ENCODE results near the gene ZNF124.
"Not testable (repeated sequence)": the region's sequence is repeated elsewhere in the genome, so short reads cannot be mapped to it uniquely, and the experiment has no call there.

The ZNF124 gene

GRCh38 chr1:247171443-247171842, 377 bp downstream of the ZNF124 start:
- not testable (repeated sequence) for DNase-seq

GRCh38 chr1:247165674-247166073, 6.1 kb downstream of the ZNF124 start:
- no peak for DNase-seq

GRCh38 chr1:247164694-247165093, 7.1 kb downstream of the ZNF124 start:
- DNase-seq = no peak

DNA sequence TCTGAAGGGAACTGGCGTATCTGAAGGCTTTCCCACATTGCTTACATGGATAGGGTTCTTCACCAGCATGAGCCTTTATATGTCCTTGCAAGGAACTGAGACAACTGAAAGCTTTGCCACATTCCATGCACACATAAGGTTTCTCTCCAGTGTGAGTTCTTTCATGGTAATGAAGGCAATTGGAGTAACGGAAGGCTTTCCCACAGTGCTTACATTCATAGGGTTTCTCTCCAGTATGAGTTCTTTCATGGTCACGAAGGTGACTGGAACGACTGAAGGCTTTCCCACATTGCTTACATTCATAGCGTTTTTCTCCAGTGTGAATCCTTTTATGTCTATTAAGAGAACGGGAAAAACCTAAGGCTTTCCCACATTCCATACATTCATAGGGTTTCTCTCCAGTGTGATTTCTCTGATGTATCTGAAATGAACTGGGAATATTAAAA, 15.0 kb downstream of the ZNF124 start:
- peak; percentile 28 for DNase-seq

DNA sequence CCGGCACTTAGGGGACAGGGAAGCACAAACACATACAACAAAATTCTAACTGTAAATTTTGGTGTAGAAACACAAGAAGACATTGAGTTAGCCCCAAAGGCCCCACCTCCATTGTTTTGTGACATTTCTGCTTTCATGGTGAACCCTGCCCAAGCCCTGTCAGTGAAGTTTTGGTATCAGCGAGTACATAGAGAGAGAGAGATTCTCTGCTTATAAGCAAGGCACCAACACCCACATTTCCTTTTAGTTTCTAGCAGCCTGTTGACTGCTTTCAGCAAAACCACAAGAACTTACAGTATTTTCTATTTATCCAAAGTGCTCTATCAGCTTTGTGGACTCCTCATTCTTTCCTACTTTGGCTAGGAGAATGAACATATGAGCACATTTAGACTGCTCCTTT, 24.0 kb downstream of the ZNF124 start:
- no peak for DNase-seq

DNA sequence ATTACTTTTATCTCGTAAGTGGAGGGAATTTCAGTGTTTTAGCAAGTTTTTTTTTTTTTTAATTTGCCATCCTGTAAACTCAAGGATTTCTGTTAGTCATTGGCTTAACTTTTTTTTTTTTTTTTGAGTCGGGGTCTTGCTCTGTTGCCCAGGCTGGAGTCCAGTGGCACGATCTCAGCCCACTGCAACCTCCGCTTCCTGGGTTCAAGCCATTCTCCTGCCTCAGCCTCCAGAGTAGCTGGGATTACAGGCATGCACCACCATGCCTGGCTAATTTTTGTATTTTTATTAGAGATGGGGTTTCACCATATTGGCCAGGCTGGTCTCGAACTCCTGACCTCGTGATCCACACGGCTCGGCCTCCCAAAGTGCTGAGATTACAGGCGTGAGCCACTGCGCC, 24.7 kb downstream of the ZNF124 start:
- not testable (repeated sequence) for DNase-seq

DNA sequence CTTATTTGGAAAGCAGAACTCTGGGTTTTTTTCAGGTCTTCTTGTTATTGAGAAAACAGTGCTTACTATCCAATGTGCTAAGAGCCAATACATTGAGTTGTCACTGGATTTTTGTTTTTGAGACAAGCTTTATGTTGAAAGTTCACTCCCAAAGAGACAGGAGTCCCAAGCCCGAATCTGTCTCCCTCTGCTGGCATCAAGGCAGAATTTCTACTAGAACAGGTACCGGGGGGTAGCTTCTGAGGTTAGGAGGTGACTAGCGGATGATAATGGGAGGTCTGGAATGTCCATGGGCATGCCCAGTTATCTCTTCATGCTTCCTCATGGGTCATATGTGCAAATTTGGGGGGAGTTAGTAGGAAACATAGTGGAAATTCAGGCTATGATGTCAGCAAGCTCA, 25.1 kb downstream of the ZNF124 start:
- no peak for DNase-seq

DNA sequence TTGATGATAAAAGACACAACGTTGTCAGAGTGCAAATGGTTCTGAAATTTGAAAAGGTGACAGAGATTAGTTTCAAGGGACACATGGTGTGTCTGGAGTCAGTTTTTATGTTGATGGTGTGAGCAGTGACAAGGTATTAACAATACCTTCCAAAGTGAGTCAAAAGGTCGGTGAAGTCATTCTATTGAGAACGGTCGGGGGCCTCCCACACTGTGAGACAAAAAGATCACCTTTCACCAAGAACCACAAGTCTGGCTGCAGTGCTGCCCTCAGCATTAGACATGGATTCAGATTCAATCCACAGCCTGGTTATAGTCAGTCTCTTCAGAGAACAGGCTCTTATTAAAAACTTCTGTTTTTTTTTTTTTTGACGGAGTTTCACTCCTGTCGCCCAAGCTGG, 26.5 kb downstream of the ZNF124 start:
- no peak for DNase-seq

DNA sequence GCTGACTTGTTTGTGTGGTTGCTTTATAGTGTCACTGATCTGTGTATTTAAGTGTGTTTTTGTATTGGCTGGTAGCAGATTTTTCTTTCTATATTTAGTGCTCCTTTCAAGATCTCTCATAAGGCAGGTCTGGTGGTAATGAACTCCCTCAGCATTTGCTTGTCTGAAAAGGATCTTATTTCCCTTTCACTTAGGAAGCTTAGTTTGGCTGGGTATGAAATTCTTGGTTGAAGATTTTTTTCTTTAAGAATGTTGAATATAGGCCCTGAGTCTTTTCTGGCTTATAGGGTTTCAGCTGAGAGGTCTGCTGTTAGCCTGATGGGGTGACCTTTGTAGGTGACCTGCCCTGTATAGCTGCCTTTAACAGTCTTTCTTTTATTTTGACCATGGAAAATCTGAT, 32.3 kb downstream of the ZNF124 start:
- DNase-seq = not testable (repeated sequence)

GRCh38 chr1:247131236-247131635, 40.6 kb downstream of the ZNF124 start:
- DNase-seq = no peak

DNA sequence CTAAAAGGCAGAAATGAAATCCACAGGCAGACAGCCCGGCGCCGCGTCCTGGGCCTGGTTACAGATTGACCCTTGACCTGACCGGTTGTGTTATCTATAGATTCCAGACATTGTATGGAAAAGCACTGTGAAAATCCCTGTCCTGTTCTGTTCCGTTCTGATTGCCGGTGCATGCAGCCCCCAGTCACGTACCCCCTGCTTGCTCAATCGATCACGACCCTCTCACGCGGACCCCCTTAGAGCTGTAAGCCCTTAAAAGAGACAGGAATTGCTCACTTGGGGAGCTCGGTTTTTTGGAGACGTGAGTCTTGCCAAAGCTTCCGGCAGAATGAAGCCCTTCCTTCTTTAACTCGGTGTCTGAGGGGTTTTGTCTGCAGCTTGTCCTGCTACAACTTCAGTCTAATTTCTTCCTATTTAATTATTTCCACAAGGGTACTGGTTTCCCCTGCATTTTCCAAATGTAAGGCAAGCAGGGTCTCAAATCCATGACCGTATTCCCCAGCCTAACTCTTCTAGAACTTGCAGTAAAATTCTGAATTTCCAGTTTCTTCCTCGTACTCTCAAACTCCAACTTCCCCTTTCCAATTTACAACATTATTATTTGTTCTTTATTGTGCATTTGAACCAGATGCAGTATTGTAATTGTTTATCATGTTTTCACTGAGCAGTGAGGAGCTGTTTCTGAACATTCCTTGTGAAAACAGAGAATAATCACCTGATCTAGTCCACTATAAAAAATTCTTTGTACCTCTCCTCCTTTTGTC, 44.1 kb downstream of the ZNF124 start:
- DNase-seq = peak; percentile 53

- not testable (repeated sequence) for DNase-seq
Observed at GRCh38 chr1:247126601-247127000, 45.2 kb downstream of the ZNF124 start.

DNA sequence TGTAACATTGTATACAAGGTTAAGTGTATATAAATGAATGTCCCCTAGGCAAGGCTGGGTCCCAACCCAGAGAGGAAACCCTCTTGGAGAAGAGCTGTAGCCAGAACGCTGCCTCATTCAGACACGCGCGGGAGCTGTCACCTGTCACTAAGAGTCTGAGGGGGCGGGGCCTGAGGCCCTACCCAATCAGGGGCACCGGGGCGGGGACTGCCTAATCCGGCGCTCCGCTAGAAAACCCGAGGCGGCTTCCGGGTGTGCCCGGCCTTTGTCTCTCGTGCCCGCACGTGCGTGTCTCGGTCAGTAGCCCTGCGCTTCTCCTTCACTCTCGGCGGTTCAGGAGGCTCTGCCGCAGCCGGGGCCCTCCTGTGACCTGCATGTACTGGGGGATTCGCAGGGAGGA, 45.7 kb downstream of the ZNF124 start:
- not testable (repeated sequence) for DNase-seq

DNA sequence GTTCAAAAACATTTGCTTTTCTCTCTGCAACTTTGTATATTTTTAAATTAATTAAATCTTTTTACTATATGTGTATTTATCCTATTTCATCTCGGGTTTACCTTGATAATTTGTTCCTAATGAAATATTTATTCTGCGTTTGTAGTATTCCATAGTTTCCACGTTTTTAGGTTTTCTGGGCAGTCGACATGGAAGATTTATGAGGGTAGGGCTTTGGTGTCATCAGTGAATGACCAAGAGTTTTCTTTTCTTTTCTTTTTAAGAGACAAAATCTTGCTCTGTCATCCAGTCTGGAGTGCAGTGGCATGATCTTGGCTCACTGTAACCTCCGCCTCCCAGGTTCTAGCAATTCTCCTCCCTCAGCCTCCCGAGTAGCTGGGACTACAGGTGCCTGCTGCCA, 50.4 kb downstream of the ZNF124 start:
- no peak for DNase-seq

- DNase-seq = not testable (repeated sequence)
Observed at GRCh38 chr1:247120408-247120668, 51.5 kb downstream of the ZNF124 start.

DNA sequence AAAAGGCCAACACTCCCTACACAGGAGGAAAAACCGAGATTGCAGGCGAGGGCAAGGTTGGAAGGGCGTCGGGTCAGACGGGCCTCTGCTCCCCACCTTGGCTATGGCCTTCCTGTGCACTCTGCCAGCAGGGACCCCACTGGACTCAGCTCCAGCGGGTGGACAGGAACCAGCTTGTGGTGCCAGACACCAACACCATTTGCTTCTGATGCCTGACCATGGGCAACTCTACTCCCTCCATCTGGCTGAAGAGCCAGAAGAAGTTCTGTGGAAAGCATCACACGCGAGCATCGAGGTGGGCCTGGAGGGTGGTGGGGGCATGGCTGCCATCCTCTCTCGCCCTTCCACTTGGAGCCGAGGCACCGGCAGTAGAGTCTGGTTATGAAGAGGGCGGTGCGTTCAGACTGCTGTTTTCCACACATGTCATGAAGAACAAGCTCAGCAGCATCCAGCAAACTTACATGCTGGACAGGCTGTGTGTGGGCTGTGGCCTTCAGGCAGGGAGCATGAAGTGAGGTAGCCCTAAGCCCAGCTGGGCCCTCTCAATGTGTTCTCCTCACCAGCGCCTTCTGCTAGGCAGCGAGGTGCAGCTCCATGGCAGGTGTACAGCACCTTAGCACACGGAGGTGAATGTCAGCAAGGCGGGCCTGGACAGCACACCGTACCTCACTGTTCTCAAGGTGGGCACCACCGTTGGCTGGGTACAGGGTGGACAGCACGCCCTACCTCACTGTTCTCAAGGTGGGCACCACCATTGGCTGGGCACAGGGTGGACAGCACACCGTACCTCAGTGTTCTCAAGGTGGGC, 52.0 kb downstream of the ZNF124 start:
- no peak for DNase-seq

GRCh38 chr1:247118946-247119446, 52.8 kb downstream of the ZNF124 start:
- peak; percentile 41 for DNase-seq

DNA sequence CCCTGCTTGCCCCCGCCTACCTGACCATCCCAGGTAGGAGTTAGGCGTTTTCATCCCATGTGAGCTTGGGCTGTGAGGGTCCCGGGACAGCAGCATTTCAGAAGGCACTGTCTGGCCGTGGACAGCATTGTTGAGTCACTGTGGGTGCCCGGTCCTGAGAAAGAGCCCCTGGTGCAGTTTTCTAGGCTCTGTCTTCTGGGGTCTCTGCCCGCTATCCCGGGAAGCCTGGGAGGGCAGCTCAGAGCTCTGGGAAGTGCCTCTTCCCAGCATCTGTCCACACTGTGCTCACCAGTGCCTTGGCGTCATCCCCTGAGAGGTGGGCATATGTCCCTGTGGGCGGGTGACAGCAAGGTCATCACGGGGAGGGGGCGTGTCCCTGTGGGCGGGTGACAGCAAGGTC, 56.3 kb downstream of the ZNF124 start:
- DNase-seq = no peak

GRCh38 chr1:247115141-247115510, 56.7 kb downstream of the ZNF124 start:
- DNase-seq = no peak

- no peak for DNase-seq
Observed at GRCh38 chr1:247114351-247115140, 57.3 kb downstream of the ZNF124 start.

- DNase-seq = no peak
Observed at GRCh38 chr1:247113733-247114271, 58.0 kb downstream of the ZNF124 start.

- DNase-seq = no peak
Observed at GRCh38 chr1:247113094-247113497, 58.7 kb downstream of the ZNF124 start.

GRCh38 chr1:247112479-247112781, 59.4 kb downstream of the ZNF124 start:
- no peak for DNase-seq
